Upper lobe of left lung (tissue), 6 donors: ENCODE data around the gene ATF7. TPM values are rescaled to one million over a fixed set of nuclear protein-coding genes. Genes with fewer than 3 reads are reported as not detected.
A peak's percentile ranks its signal among the peaks of the same experiment; 100 is the strongest.

Experiments used
- ATAC-seq, 2 donors: fragments of 200-7000 bp; cut with Tn5 transposase; one replicate each; pipeline ENCODE4 v1.9.1; 2022; ENCODE audit warnings: mild to moderate bottlenecking in 2 of 2, moderate library complexity in 2 of 2; ENCODE audit not compliant: low FRiP score in 2 of 2
- DNase-seq, 2 donors: peaks; one replicate each; pipeline ENCODE4 v3.0.0-alpha.2; 2019 to 2020
- H3K27ac ChIP-seq, 4 donors: fragments of 200-600 bp; sonication (generic); one replicate each; pipeline ENCODE4 v1.5.1; 2016 to 2019
- H3K27me3 ChIP-seq, 4 donors: fragments of 200-600 bp; sonication (generic); one replicate each; pipeline ENCODE4 v1.5.1; 2017 to 2019
- H3K36me3 ChIP-seq, 4 donors: fragments of 200-600 bp; sonication (generic); one replicate each; pipeline ENCODE4 v1.5.1; 2016 to 2019
- H3K4me1 ChIP-seq, 4 donors: fragments of 200-600 bp; sonication (generic); one replicate each; pipeline ENCODE4 v1.5.1; 2018 to 2019
- H3K4me3 ChIP-seq, 4 donors: fragments of 200-600 bp; sonication (generic); one replicate each; pipeline ENCODE4 v1.5.1; 2017 to 2019; ENCODE audit warnings: mild to moderate bottlenecking in 2 of 4, moderate library complexity in 1 of 4
- H3K9me3 ChIP-seq, 4 donors: fragments of 200-600 bp; sonication (generic); one replicate each; pipeline ENCODE4 v1.5.1; 2018 to 2019
- EP300 ChIP-seq, 4 donors: sonication (generic); formaldehyde crosslinking; IDR thresholded peaks; one replicate each; pipeline ENCODE4 v1.5.1; 2017; ENCODE audit warnings: antibody characterized with exemption in 4 of 4, control low read depth in 2 of 4
- POLR2A ChIP-seq, 4 donors: fragments of 450-650 bp; IDR thresholded peaks; one replicate each; pipeline ENCODE4 v1.5.1; 2016 to 2017; ENCODE audit warnings: antibody characterized with exemption in 4 of 4, mild to moderate bottlenecking in 2 of 4
- POLR2AphosphoS5 ChIP-seq, 2 donors: sonication (generic); formaldehyde crosslinking; IDR thresholded peaks; one replicate each; pipeline ENCODE4 v1.5.1; 2017; ENCODE audit warnings: antibody characterized with exemption in 2 of 2
- WGBS, 2 donors: methylation state at CpG; one replicate each; pipeline ENCODE4 v1.1.5; 2017 to 2018; 5-methylcytosine and 5-hydroxymethylcytosine counted together
- total RNA-seq, 6 donors: library from RNA; depleted of rRNA in 4 of 6; stranded (reverse); fragments of >200 nt in 4 of 6; gene quantifications; one replicate each; pipeline versions ENCODE4 v1.1.0 to v1.2.1, GENCODE V29; 2016 to 2021
- TF ChIP-seq, protein P1 (sequence below), 6 experiments: fragments of 450-650 bp in 4 of 6; fragments of 200-600 bp in 2 of 6; sonication (generic) in 2 of 6; IDR thresholded peaks; one replicate each; pipeline ENCODE4 v1.5.1; 2016 to 2019; ENCODE audit warnings: antibody characterized with exemption in 6 of 6
- donor health status: DM: no; HTN: no; CAD: no; lungs with moderate emphysema.
- donor health status: DM: no; HTN: yes; CAD: no; lungs with severe emphysema.

The ATF7 gene
- total RNA-seq, 6 donors from 2014 or later: 23.4 to 48.9 (median 41.2) TPM

DNA sequence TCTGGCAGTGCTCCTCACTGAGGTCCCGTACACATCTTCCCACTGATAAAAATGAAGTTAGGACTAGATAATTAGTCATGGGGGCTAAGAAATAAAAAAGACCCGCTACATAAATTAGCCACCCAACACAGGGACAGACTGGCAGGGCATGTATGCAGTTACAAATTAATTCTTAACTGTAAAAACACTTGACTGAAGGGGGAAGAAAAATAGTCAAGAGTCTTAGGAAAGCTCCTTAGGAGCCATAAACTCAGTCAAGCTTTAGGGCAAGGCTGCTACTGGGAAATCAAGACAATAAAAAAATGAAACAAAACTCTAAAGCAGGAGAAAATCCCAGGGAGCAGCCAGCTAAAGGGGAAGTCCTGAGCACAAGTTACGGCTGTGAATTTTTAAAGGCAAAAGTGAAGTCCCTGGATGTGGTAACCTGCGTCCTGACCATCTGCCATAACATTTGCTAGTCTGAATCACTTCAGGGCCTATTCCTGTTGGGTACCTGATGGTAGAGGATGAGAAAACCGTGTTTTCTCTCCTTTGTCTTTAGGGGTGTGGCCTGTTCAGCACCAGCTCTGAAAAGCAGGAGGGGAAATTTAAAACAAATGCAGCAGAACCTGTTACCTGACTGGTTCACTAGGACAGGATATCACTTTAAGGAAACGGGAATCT lies 111.4 kb downstream of the ATF7 start:
- Histone ChIP-seq H3K4me3 (peak overlapping the region in 3 of 4 donors; percentile 12 to 39 (median 38)), H3K4me1 (peaks cover 0 to 31% (median 16%) of the 10 kb centered on the region in 4 donors), H3K27ac (peak overlapping the region; percentile 31 to 66 (median 62)), H3K36me3 (peaks cover 12 to 96% (median 61%) of the 10 kb centered on the region in 4 donors), H3K27me3 (no peaks in the 10 kb centered on the region), H3K9me3 (no peaks in the 10 kb centered on the region)
- no peak for DNase-seq
- WGBS, 2 donors: 55 to 64% methylated on average over 6 of the region's 6 CpGs
- TF ChIP-seq, protein P1, sequence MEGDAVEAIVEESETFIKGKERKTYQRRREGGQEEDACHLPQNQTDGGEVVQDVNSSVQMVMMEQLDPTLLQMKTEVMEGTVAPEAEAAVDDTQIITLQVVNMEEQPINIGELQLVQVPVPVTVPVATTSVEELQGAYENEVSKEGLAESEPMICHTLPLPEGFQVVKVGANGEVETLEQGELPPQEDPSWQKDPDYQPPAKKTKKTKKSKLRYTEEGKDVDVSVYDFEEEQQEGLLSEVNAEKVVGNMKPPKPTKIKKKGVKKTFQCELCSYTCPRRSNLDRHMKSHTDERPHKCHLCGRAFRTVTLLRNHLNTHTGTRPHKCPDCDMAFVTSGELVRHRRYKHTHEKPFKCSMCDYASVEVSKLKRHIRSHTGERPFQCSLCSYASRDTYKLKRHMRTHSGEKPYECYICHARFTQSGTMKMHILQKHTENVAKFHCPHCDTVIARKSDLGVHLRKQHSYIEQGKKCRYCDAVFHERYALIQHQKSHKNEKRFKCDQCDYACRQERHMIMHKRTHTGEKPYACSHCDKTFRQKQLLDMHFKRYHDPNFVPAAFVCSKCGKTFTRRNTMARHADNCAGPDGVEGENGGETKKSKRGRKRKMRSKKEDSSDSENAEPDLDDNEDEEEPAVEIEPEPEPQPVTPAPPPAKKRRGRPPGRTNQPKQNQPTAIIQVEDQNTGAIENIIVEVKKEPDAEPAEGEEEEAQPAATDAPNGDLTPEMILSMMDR (IDR thresholded peaks at IDR 0.05): no peak
- peak in 1 of 4 donors; percentile 5 for TF ChIP-seq POLR2A (IDR thresholded peaks at IDR 0.05)
- TF ChIP-seq EP300 (IDR thresholded peaks at IDR 0.05): no peak
- peak in 1 of 2 donors; percentile 49 for ATAC-seq

DNA sequence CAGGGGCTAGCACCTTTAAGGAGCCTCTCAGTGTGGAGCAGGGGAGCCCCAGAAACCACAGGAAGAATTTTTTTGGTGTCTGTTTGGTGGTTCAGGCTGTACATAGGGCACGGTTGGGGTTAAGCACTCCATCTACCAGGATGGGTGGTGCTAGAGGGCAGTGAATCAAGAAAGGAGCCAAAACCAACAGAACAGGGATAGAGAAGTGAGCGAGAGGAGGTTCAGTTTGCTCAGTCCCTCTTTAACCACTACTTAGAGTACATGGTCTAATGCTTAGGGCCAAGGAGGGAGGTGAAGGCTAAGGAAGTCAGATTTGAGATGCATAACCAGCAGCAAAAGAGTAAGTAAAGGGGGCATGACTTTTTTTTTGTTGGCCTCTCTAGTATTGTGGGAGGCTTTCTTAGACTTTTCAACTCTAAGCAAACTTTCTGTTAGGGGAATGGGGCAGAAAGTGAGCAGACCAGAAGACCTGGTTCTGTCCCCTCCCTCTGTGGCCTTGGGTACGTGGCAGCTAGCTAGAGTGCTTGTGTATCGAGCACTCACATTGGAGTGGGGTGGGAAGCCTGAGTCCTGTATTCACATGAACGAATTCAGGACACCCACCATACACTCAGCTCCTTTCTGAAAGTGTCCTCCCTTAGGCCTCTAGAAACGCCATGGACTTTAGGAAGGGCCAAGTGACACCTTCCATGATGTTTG lies 112.3 kb downstream of the ATF7 start:
- H3K9me3 ChIP-seq: no peaks in the 10 kb centered on the region
- peaks cover 2 to 32% (median 17%) of the 10 kb centered on the region in 4 donors for H3K4me1 ChIP-seq
- TF ChIP-seq POLR2A (IDR thresholded peaks at IDR 0.05) (peak in 1 of 4 donors; percentile 61), EP300 (IDR thresholded peaks at IDR 0.05) (no peak)
- peaks cover 12 to 87% (median 57%) of the 10 kb centered on the region in 4 donors for H3K36me3 ChIP-seq
- 54 to 68% methylated on average over 6 of the region's 6 CpGs for WGBS, 2 donors
- ATAC-seq (peak; percentile 40 to 80), DNase-seq (peak in 1 of 2 donors; percentile 78)
- H3K4me3 ChIP-seq: peak overlapping the region in 3 of 4 donors; percentile 12 to 39 (median 38)
- H3K27me3 ChIP-seq: no peaks in the 10 kb centered on the region
- peak overlapping the region; percentile 31 to 66 (median 62) for H3K27ac ChIP-seq

DNA sequence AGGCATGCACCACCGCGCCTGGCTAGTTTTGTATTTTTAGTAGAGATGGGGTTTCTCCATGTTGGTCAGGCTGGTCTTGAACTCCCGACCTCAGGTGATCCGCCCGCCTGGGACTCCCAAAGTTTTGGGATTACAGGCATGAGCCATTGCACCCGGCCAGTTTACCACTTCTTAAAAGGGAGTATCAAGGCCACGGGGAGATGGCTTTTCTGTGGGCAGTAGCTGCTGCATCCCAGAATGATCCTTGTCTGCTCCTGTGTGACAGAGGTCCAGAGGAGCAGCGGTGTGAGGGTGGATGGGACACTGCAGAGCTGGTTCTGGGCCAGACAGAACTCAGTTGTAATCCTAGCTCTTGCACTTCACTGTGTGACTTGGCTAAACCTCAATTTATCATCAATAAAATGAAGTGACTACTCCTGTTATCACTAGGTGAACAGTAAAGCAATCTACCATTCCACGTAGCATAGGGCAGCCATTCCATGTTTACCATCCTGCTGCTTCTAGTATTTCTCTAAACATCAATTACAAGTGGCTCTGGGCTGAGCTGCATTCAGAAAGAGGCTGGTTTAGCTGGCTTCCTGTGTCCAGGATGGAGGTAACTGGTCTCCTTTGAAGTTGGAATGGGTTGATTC lies 115.9 kb downstream of the ATF7 start:
- ATAC-seq: no peak
- TF ChIP-seq POLR2A (IDR thresholded peaks at IDR 0.05) (no peak), EP300 (IDR thresholded peaks at IDR 0.05) (no peak), POLR2AphosphoS5 (IDR thresholded peaks at IDR 0.05) (no peak)
- TF ChIP-seq, protein P1 (IDR thresholded peaks at IDR 0.05): no peak
- H3K4me3 ChIP-seq: no peak overlapping the region
- H3K27ac ChIP-seq: peak overlapping the region in 1 of 4 donors; percentile 33
- DNase-seq: no peak
- 80 to 89% methylated on average over 7 to 9 of the region's 9 CpGs for WGBS, 2 donors
- H3K27me3 ChIP-seq: no peaks in the 10 kb centered on the region
- no peaks in the 10 kb centered on the region for H3K9me3 ChIP-seq
- peaks cover 2 to 77% (median 48%) of the 10 kb centered on the region in 4 donors for H3K36me3 ChIP-seq
- H3K4me1 ChIP-seq: peaks cover 8 to 21% (median 19%) of the 10 kb centered on the region in 4 donors

DNA sequence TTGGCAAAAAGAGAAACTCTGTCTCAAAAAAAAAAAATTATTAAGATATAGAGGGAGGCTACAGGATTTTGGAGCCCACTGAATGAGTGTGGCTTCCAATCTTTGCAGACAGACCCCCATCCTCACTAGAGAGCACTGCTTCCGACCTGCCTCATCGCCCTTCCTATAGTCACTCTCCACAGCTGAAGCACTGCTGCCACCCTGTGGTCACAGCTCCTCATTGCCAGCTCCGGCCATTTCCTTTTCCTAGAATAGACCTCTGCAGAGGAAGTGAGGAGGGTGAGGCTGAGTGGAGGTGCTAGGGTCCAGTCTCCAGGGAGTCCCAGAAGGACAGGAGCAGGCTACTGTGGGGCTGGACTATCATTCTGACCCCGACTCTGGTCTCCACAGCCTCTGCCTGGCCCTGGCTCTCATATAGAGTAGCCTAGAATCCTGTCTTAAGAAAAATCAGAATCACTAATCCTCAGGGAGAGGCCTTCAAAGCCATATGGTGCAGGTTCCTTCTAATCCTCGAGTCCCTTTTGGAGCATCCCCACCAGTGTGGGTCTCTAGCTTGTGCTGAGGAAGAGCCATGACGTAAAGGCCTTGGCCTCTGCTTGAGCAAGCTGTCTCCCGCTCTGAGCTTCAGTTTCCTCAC lies 117.5 kb downstream of the ATF7 start:
- Histone ChIP-seq H3K4me3 (no peak overlapping the region), H3K4me1 (peaks cover 8 to 20% (median 16%) of the 10 kb centered on the region in 4 donors), H3K36me3 (peaks cover 0 to 75% (median 47%) of the 10 kb centered on the region in 4 donors), H3K27ac (peak overlapping the region; percentile 29 to 72 (median 54)), H3K9me3 (no peaks in the 10 kb centered on the region), H3K27me3 (no peaks in the 10 kb centered on the region)
- DNase-seq: peak in 1 of 2 donors; percentile 91
- peak; percentile 90 to 92 for ATAC-seq
- WGBS, 2 donors: 30 to 33% methylated on average over 7 of the region's 7 CpGs
- TF ChIP-seq, protein P1 (IDR thresholded peaks at IDR 0.05): peak; percentile 79 to 93 (median 90)
- TF ChIP-seq EP300 (IDR thresholded peaks at IDR 0.05) (no peak), POLR2A (IDR thresholded peaks at IDR 0.05) (no peak), POLR2AphosphoS5 (IDR thresholded peaks at IDR 0.05) (peak; percentile 35 to 49)

DNA sequence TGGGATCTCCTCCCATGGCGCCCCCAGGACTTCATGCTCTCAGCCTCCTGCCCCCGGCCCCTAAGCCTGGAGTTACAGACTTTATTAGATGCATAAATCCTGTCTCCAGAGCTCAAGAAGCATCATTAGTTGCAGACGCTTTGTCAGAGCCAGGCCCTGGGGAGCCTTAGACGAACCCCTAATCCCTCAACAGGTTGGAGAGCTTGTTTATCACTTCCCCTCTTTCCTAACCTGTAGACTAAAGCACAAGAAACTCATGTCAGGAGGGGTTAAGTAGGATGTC lies 118.6 kb downstream of the ATF7 start:
- H3K27me3 ChIP-seq: no peaks in the 10 kb centered on the region
- ATAC-seq (no peak), DNase-seq (no peak)
- peaks cover 15 to 17% (median 16%) of the 10 kb centered on the region in 4 donors for H3K4me1 ChIP-seq
- TF ChIP-seq, protein P1 (IDR thresholded peaks at IDR 0.05): no peak
- no peaks in the 10 kb centered on the region for H3K9me3 ChIP-seq
- H3K4me3 ChIP-seq: no peak overlapping the region
- peak overlapping the region in 1 of 4 donors; percentile 72 for H3K27ac ChIP-seq
- peaks cover 0 to 64% (median 43%) of the 10 kb centered on the region in 4 donors for H3K36me3 ChIP-seq
- 88 to 98% methylated on average over 4 of the region's 4 CpGs for WGBS, 2 donors
